Endothelial cell of umbilical vein (primary cell): ENCODE results near the gene PRKRIP1. TPM values are rescaled to one million over a fixed set of nuclear protein-coding genes. Genes with fewer than 3 reads are reported as not detected.
"Not testable (repeated sequence)": the region's sequence is repeated elsewhere in the genome, so short reads cannot be mapped to it uniquely, and the experiment has no call there.

Experiments used
- Bru-seq: library from RNA; stranded (reverse); fragments of 400-500 nt; gene quantifications from one replicate; lab custom pipeline; 2021; lab: Mats Ljungman, UMichigan
- BruChase-seq, 2 experiments: library from RNA; stranded (reverse); fragments of 400-500 nt; gene quantifications; one replicate each; lab custom pipeline; 2021; lab: Mats Ljungman, UMichigan
- BruUV-seq: library from RNA; stranded (reverse); fragments of 400-500 nt; replicated peaks from 2 replicates; lab custom pipeline; 2021; lab: Mats Ljungman, UMichigan
- CTCF ChIA-PET: fragments of 300-600, 350-600 bp; sonication (Branson Sonifier 250); formaldehyde crosslinking; loops from one replicate; lab custom pipeline; 2021; ENCODE audit warnings: antibody characterized with exemption, inconsistent platforms; lab: Charles Lee
- POLR2A ChIA-PET: fragments of 300-600, 350-600 bp; sonication (Branson Sonifier 250); formaldehyde crosslinking; loops from one replicate; lab custom pipeline; 2021; ENCODE audit warnings: antibody characterized with exemption, inconsistent platforms; lab: Charles Lee
- DNase-seq: peaks from one replicate; pipeline ENCODE4 v3.0.0-alpha.2; 2011; ENCODE audit warnings: low read depth, low spot score
- FAIRE-seq: peaks from 2 replicates; lab custom pipeline; 2011; peaks lifted over from hg19 to GRCh38; lab: Jason Lieb, UNC
- H2AFZ ChIP-seq: 2 replicates; pipeline ENCODE4 v1.6.0; 2012; ENCODE audit warnings: low read depth, low read length, control low read depth, inconsistent platforms
- H3K27ac ChIP-seq: 2 replicates; pipeline ENCODE4 v1.5.1; 2011; ENCODE audit warnings: low read depth, mild to moderate bottlenecking, control low read depth, low read length, moderate library complexity; ENCODE audit not compliant: insufficient read depth
- H3K27me3 ChIP-seq, 2 experiments: 2 replicates each; pipeline versions ENCODE4 v1.6.0 to v1.6.1; 2011; ENCODE audit warnings: low read length in 2 of 2, mixed read lengths in 1 of 2; ENCODE audit not compliant: control insufficient read depth in 2 of 2, insufficient read depth in 2 of 2
- H3K36me3 ChIP-seq, 2 experiments: 2 replicates in 1 of 2; 3 replicates in 1 of 2; pipeline ENCODE4 v1.5.1; 2011; ENCODE audit warnings: low read length in 2 of 2, mild to moderate bottlenecking in 1 of 2, moderate library complexity in 1 of 2; ENCODE audit not compliant: control insufficient read depth in 2 of 2, insufficient read depth in 2 of 2; ENCODE audit errors: extremely low read depth in 1 of 2
- H3K4me1 ChIP-seq: 3 replicates; pipeline ENCODE4 v1.5.1; 2011; ENCODE audit warnings: mild to moderate bottlenecking, low read length; ENCODE audit not compliant: control insufficient read depth, insufficient read depth; ENCODE audit errors: extremely low read depth
- H3K4me2 ChIP-seq: 2 replicates; pipeline ENCODE4 v1.6.1; 2011; ENCODE audit warnings: low read length, control low read depth, mixed read lengths; ENCODE audit not compliant: insufficient read depth
- H3K4me3 ChIP-seq, 3 experiments: fragments of 200-600 bp in 1 of 3; sonication (generic), shearing (Covaris generic) in 1 of 3; replicated peaks in 1 of 3; 2 replicates each; pipeline ENCODE4 v1.5.1; 2011 to 2016; ENCODE audit warnings: control low read depth in 3 of 3, low read length in 3 of 3, mild to moderate bottlenecking in 2 of 3, inconsistent platforms in 1 of 3, low read depth in 1 of 3, moderate library complexity in 1 of 3; ENCODE audit not compliant: insufficient read depth in 1 of 3
- H3K79me2 ChIP-seq: 2 replicates; pipeline ENCODE4 v1.6.0; 2012; ENCODE audit warnings: low read length, inconsistent platforms; ENCODE audit not compliant: control insufficient read depth, insufficient read depth
- H3K9ac ChIP-seq: replicated peaks from 2 replicates; pipeline ENCODE3; 2011; ENCODE audit warnings: low read length, control low read depth; ENCODE audit not compliant: insufficient read depth; ENCODE audit errors: extremely low read depth
- H3K9me1 ChIP-seq: replicated peaks from 3 replicates; pipeline ENCODE4 v1.6.0; 2011; ENCODE audit warnings: mild to moderate bottlenecking, low read length; ENCODE audit not compliant: control insufficient read depth, insufficient read depth; ENCODE audit errors: extremely low read depth
- H3K9me3 ChIP-seq: replicated peaks from 2 replicates; pipeline ENCODE4 v1.5.1; 2012; ENCODE audit warnings: low read length, inconsistent platforms; ENCODE audit not compliant: control insufficient read depth, insufficient read depth
- H4K20me1 ChIP-seq: replicated peaks from 2 replicates; pipeline ENCODE3; 2011; ENCODE audit warnings: mild to moderate bottlenecking, low read length; ENCODE audit not compliant: control insufficient read depth, insufficient read depth; ENCODE audit errors: extremely low read depth
- MYC ChIP-seq: IDR thresholded peaks from one replicate; pipeline ENCODE4 v1.6.1; 2011; ENCODE audit warnings: mild to moderate bottlenecking, low read depth, low read length
- POLR2A ChIP-seq: IDR thresholded peaks from 2 replicates; pipeline ENCODE4 v1.6.1; 2012; ENCODE audit warnings: low read depth, mild to moderate bottlenecking, control low read depth, low read length
- POLR2AphosphoS5 ChIP-seq: IDR thresholded peaks from 2 replicates; pipeline ENCODE4 v1.6.1; 2012; ENCODE audit warnings: low read depth, mild to moderate bottlenecking, control low read depth, low read length, moderate library complexity; ENCODE audit not compliant: insufficient read depth
- dilution Hi-C: fragments of 300-500 bp; cut with MboI; formaldehyde crosslinking; loops from one replicate; pipeline ENCODE4 v1.15.0; 2019; ENCODE audit warnings: low sequenced_read_pairs; ENCODE audit not compliant: extremely low pct_ligation_motif_present
- intact Hi-C: fragments of 100-400 bp; cut with micrococcal nuclease; formaldehyde crosslinking; loops from one replicate; pipeline ENCODE4 v1.10.0; 2022
- long read RNA-seq: library from polyadenylated mRNA; stranded (forward); transcript quantifications from one replicate; pipeline ENCODE4 v2.0.0, GENCODE V29; 2021
- polyA minus RNA-seq, 3 experiments: library from RNA; depleted of rRNA, polyadenylated mRNA; stranded (reverse); fragments of >200 nt; gene quantifications; 1 replicate in 1 of 3; 2 replicates in 2 of 3; pipeline ENCODE4 v1.2.3, GENCODE V29; 2011
- polyA plus RNA-seq, 4 experiments: library from polyadenylated mRNA; depleted of rRNA in 3 of 4; stranded (reverse) in 3 of 4; unstranded in 1 of 4; fragments of >200 nt; gene quantifications; 2 replicates each; pipeline versions ENCODE4 v1.2.1 to v1.2.3, GENCODE V29; 2011 to 2012; ENCODE audit warnings: missing spikeins in 1 of 4
- total RNA-seq: library from RNA; stranded (reverse); gene quantifications from 2 replicates; pipeline ENCODE4 v1.2.3, GENCODE V29; 2021

The PRKRIP1 gene, protein sequence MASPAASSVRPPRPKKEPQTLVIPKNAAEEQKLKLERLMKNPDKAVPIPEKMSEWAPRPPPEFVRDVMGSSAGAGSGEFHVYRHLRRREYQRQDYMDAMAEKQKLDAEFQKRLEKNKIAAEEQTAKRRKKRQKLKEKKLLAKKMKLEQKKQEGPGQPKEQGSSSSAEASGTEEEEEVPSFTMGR
- total RNA-seq (25.7 and 26.1 TPM in 2 replicates), polyA plus RNA-seq (13.1 and 16.1 TPM in 2 replicates), polyA minus RNA-seq (6.4 and 7.3 TPM in 2 replicates), Bru-seq, nascent RNA (percentile 76 among the genes with signal in this experiment), BruChase-seq, experiment 1, labeled RNA remaining after a 6-hour chase (percentile 80 among the genes with signal in this experiment), BruChase-seq, experiment 2, labeled RNA remaining after a 2-hour chase (percentile 87 among the genes with signal in this experiment)
- 13.8 and 17.1 TPM in 2 replicates for polyA plus RNA-seq (2011; cell fraction: cytosol; rRNA removed)
- polyA plus RNA-seq (2011; cell fraction: nucleus; rRNA removed), result 56.8 and 75.7 TPM in 2 replicates
- 17.6 and 19.6 TPM in 2 replicates for polyA plus RNA-seq (2012)
- polyA minus RNA-seq (2011; cell fraction: cytosol; rRNA and poly(A)+ RNA removed), result 6.3 TPM
- polyA minus RNA-seq (2011; cell fraction: nucleus; rRNA and poly(A)+ RNA removed), result 6.4 and 12.8 TPM in 2 replicates
- long read RNA-seq, transcript PRKRIP1-201 (6 exons, 2,159 nt), result major isoform, 32 of 62 reads
- long read RNA-seq, partial matches to known transcripts, result 6 of 62 reads
- long read RNA-seq, other reads (novel, unspliced or antisense), result 18 of 62 reads

DNA sequence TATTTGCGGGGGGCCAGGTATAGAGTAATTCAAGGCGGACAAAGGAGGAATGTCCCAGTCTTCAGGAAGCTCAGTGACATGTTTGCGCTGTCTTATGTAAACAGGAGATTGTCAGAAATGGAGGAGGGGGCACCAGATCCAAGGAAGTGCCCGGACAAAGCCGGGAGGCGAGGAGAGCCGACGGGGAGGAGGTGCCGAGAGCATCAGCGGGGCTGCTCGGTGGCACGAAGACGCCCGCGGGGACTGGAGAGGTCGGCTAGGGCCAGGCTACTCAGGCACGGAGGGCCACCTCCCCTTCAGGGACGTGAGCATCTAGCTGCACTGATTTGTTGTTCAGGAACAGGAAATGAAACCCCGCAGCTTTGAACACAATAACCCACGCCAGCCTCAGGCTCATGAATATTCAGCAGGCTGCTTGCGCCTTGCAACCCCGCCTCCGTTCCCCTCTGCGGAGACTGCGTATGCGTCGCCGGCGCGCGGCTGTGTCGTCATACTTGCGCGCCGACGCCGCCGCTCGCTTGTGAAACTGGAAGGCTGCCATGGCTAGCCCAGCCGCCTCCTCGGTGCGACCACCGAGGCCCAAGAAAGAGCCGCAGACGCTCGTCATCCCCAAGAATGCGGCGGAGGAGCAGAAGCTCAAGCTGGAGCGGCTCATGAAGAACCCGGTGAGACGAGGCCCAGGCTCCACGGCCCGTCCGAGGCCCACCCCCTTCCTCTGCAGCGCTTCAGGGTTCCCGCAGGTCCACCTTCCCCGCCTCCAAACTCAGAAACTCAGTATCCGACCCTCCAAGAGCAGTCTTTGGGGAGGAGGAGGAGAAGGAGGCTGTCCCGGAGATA lies at the start of gene PRKRIP1:
Gene PRKRIP1 (plus strand): TSS at position 491 of the 837 bp plus-strand sequence. CDS start 49 bp downstream, at position 540.
- H3K4me1 ChIP-seq, result peaks cover 13% of the 10 kb centered on the region
- peaks cover 5 to 14% of the 10 kb centered on the region in 2 experiments for H3K36me3 ChIP-seq
- peak within 1 kb of the TSS; percentile 72 for H2AFZ ChIP-seq
- DNase-seq (peak; percentile 92), FAIRE-seq (peak; percentile 88)
- H3K9me3 ChIP-seq, result no peaks in the 10 kb centered on the region
- peak within 1 kb of the TSS; percentile 81 for H3K9ac ChIP-seq
- peaks cover 13% of the 10 kb centered on the region for H3K79me2 ChIP-seq
- BruUV-seq, result no TSS peak
- H3K27me3 ChIP-seq, result no peaks in the 10 kb centered on the region
- TF ChIP-seq POLR2AphosphoS5 (peak; percentile 93), POLR2A (peak; percentile 83), MYC (no peak)
- no peaks in the 10 kb centered on the region for H4K20me1 ChIP-seq
- dilution Hi-C loops, result no loop called here
- peak within 1 kb of the TSS; percentile 91 for H3K4me2 ChIP-seq
- peak within 1 kb of the TSS; percentile 80 for H3K27ac ChIP-seq
- CTCF ChIA-PET, result interaction anchor here (1.2 to 3.2 kb wide), 4 partner anchors 8 to 116 kb away, joined by 5 to 9 read pairs (median 6); no protein-coding TSS in a partner anchor
- POLR2A ChIA-PET, result interaction anchor here (0.6 to 0.7 kb wide), 3 partner anchors 38 to 933 kb away, joined by 3 to 4 read pairs (median 3); partner anchors contain the start of gene ORAI2
- intact Hi-C loops, result loop anchor here (1.0 to 10.0 kb wide), 2 partner anchors 69 to 711 kb away; no protein-coding TSS in a partner anchor
- peak within 1 kb of the TSS; percentile 83 to 100 (median 91) for H3K4me3 ChIP-seq
- no peaks in the 10 kb centered on the region for H3K9me1 ChIP-seq

DNA sequence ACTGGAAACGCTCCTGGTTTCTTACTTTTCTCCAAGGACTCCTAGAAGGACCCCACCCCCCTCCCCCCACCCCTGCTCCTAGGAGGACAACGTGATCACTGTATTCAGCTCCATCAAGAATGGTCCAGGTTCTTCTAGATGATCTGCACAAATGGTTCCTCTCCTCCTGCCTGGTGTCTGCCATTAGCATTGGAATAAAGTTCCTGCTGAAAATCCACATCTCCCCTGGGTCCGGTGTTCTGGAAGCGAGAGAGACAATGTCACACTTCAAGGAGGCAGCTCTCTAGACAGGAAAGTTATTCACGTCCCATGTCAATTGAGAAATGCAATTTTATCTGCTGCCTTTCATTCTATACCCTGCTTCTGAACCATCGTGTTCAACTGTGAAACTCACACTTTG lies 49.2 kb upstream of the PRKRIP1 start:
- H3K79me2 ChIP-seq, H3K4me2 ChIP-seq, POLR2A ChIA-PET, H2AFZ ChIP-seq, H3K9me3 ChIP-seq, H3K36me3 ChIP-seq, FAIRE-seq, DNase-seq, H3K9ac ChIP-seq, intact Hi-C loops, H4K20me1 ChIP-seq, H3K9me1 ChIP-seq, H3K27me3 ChIP-seq, dilution Hi-C loops, H3K4me1 ChIP-seq, H3K4me3 ChIP-seq, H3K27ac ChIP-seq, BruUV-seq, CTCF ChIA-PET: not testable (repeated sequence)

DNA sequence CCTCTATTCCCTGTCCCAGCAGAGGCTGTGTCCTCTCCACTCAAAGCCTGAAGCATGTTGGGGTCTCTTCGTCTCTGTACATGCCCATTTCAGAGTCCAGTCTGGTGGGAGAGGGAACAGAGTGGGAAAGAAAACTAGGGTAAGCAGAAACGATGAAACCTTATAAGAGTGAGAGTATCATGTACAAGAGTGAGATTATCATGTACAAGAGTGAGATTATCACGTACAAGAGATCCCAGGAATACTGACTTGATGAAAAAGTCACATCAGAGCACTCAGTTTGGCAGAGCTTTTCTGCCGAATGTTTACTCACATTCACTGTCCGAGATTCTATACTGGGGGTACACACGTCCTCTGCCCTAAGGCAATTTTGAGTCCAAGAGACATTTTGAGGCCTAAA lies 39.8 kb upstream of the PRKRIP1 start, which contains the start of gene SPDYE6:
Gene SPDYE6 (minus strand): TSS at position 101 of the 400 bp plus-strand sequence. CDS start 421 bp downstream, outside the sequence.
- CTCF ChIA-PET, H3K36me3 ChIP-seq, H3K9ac ChIP-seq, H3K27me3 ChIP-seq, DNase-seq, FAIRE-seq, H4K20me1 ChIP-seq, H3K27ac ChIP-seq, H3K9me3 ChIP-seq, H3K9me1 ChIP-seq, dilution Hi-C loops, H3K79me2 ChIP-seq, POLR2A ChIA-PET, intact Hi-C loops, H3K4me1 ChIP-seq, H3K4me3 ChIP-seq, BruUV-seq, H3K4me2 ChIP-seq, H2AFZ ChIP-seq: not testable (repeated sequence)
